ENCODE data around the gene CHST3.

CHST3 gene

DNA sequence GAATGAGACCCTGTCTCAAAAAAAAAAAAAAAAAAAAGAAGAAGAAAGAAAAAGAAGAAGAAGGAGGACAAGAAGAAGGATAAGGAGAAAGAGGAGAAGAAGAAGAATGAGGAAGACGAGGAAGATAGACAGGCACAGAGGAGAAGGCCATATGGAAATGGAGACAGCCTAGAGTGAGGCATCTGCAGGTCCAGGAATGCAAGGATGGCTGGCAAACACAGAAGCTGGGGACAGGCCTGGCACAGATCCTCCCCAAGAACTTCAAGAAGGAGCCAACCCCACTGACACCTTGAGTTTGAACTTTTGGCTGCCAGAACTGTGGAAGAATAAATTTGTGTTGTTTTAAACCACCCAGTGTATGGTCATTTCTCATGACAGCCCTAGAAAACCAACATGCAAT is 85.3 kb downstream of the CHST3 start:
- no peak for DNase-seq (ENCODE audit: low read depth)
- H3K4me3 ChIP-seq (replicated peaks; ENCODE audit: low read depth, low read length) = no peak overlapping the region
- TF ChIP-seq, protein P1, sequence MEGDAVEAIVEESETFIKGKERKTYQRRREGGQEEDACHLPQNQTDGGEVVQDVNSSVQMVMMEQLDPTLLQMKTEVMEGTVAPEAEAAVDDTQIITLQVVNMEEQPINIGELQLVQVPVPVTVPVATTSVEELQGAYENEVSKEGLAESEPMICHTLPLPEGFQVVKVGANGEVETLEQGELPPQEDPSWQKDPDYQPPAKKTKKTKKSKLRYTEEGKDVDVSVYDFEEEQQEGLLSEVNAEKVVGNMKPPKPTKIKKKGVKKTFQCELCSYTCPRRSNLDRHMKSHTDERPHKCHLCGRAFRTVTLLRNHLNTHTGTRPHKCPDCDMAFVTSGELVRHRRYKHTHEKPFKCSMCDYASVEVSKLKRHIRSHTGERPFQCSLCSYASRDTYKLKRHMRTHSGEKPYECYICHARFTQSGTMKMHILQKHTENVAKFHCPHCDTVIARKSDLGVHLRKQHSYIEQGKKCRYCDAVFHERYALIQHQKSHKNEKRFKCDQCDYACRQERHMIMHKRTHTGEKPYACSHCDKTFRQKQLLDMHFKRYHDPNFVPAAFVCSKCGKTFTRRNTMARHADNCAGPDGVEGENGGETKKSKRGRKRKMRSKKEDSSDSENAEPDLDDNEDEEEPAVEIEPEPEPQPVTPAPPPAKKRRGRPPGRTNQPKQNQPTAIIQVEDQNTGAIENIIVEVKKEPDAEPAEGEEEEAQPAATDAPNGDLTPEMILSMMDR (IDR thresholded peaks at IDR 0.05; ENCODE audit: low read length, missing control alignments) = no peak

DNA sequence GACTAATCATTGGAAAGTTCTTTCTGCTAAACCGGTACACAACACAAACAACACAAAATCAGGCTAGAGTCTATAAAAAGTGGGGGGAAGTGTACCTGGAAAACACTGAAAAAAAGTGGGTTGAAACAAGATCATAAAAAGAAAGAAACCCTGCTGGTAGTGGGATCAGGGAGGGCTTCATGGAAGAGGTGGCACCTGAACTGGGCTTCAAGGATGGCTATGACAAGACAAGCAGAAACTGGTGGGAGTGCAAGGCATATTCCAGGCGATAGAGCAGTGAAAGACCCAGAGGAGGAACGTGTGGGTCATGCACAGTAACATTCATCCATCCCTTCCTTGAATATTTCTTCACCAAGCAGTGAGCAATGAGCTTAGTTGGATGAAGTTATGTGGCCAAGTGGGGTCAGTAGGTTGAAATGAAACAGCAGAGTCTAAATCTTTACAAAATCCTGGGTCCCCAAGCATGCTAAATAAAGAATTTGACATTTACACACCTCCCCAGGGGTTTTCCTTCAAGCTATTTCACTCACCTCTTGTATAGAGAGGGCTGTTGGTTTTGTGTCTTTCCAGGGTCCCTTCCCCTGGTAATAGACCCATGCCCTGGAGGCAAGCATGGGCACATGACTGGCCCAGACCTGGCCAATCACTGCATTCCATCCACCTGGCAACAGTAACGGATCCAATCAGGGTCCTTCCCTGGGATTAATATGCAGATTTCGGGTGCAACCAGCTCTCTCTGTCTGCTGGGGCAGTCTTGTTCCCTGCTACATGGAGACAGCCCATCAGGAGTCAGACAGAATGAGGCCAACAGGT is 86.0 kb downstream of the CHST3 start:
- no peak for DNase-seq (ENCODE audit: low read depth)
- TF ChIP-seq, protein P1 (IDR thresholded peaks at IDR 0.05; ENCODE audit: low read length, missing control alignments) = no peak

DNA sequence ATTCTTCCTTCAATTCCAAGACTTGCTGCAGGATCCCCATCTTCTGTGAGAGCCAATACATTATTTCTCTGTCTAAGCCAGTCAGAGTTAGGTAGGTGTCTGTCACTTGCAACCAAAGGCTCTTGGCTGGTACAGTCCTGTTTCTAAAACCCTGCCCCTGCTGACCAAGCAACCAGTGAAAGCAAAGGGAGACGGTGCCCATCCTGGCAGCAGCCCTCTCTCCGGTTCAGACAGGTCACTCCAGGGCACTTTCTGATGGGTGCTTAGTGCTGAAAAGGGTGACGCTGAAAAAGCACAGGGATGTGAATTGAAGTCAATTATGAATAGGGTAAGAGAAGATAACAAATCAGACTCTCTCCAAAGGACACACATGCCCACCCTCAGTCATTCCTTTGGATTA is 86.7 kb downstream of the CHST3 start:
- TF ChIP-seq, protein P1 (IDR thresholded peaks at IDR 0.05; ENCODE audit: low read length, missing control alignments) = no peak
- no peak for DNase-seq (ENCODE audit: low read depth)
- H3K4me3 ChIP-seq (replicated peaks; ENCODE audit: low read depth, low read length) = no peak overlapping the region

More for the DNA sequence above, 86.0 kb downstream of the CHST3 start:
- H3K4me3 ChIP-seq (replicated peaks; ENCODE audit: low read depth, low read length) = no peak overlapping the region

DNA sequence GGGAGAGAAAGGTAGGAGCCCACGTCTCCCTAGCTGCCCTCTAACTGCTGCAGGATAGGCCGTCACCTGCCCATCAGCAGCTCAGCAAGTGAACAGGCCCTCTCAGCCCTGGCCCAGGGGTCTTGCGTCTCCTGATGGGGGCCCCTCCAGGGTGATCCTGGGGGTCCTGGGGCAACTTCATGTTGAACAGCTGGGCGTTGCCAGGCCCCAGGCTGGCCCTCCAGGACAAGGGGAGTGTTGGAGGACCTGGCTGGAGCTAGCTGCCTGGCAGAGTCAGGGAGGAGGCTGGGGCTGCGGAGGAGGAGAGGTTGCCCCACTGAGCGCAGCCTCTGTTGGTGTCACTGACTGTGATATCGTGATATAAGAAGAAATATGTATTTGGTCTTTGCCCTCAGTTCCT is 89.5 kb downstream of the CHST3 start:
- H3K4me3 ChIP-seq (replicated peaks; ENCODE audit: low read depth, low read length) = no peak overlapping the region
- TF ChIP-seq, protein P1 (IDR thresholded peaks at IDR 0.05; ENCODE audit: low read length, missing control alignments) = no peak
- DNase-seq (ENCODE audit: low read depth) = no peak

DNA sequence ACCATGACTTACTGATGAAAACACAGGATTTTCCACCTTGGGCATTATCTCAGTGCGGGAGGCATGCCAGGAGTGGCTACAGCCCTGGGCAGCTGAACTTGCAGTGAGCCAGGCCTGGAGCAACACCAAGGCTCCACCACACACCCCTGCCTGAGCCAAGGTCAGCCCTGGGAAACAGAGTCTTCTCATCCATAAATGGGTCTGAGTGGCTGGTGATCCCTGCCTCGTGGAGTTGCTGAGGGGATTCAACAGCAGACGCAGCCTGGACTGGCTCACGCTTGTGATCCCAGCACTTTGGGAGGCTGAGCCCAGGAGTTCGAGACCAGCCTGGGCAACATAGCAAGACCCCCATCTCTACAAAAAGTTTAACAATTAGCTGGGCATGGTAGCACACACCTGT is 91.9 kb downstream of the CHST3 start:
- DNase-seq (ENCODE audit: low read depth) = no peak
- no peak overlapping the region for H3K4me3 ChIP-seq (replicated peaks; ENCODE audit: low read depth, low read length)
- TF ChIP-seq, protein P1 (IDR thresholded peaks at IDR 0.05; ENCODE audit: low read length, missing control alignments) = no peak

DNA sequence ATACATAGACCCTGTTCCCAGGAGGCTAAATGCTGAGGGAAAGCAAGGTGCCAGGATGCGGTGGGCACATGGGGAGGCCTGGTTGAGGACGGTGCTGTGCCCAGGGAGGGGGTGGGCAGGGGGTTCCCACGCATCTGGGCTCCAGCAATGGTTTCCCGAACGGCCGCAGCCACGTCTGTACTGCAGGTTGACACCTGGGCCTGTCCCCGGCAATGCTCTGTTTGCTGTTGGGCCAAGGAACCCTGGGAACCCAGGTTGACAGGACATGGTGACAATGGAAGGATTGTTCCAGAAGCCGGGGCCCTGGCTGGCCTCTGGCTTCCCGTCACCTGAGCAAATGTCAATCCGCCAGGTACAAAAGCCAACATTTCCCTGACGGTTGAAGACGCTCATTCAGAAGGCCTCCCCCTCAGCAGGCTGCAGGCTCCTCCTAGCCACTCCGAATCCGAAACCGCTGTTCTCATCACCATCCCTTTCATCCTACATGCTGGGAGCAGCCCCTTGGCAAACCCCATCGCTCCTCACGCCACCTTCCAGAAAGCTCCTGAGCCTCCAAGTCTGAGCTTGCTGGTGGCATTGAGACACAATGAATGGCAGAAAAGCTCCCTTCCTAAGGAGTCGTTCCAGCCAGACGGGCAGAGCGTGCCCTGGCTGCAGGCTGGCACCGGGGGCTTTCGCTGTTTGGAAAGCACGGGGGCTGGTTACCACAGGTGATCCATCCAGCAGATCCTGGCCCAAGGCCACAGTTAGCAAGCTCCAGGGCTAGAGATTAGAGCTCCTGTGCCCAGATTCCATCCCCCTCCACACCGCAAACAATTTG is 92.9 kb downstream of the CHST3 start:
- TF ChIP-seq, protein P1 (IDR thresholded peaks at IDR 0.05; ENCODE audit: low read length, missing control alignments) = no peak
- H3K4me3 ChIP-seq (replicated peaks; ENCODE audit: low read depth, low read length) = no peak overlapping the region
- no peak for DNase-seq (ENCODE audit: low read depth)

Data from fibroblast of pulmonary artery (primary cell).